Liver (tissue), 9 donors: ENCODE measurements around the gene ARVCF. TPM values are rescaled to one million over a fixed set of nuclear protein-coding genes. Genes with fewer than 3 reads are reported as not detected.
A peak's percentile ranks its signal among the peaks of the same experiment; 100 is the strongest.
"Not testable (repeated sequence)": the region's sequence is repeated elsewhere in the genome, so short reads cannot be mapped to it uniquely, and the experiment has no call there.

Experiments used
- DNase-seq: peaks from one replicate; pipeline ENCODE4 v3.0.0-alpha.2; 2017; ENCODE audit warnings: low spot score
- H3K27ac ChIP-seq, 2 donors: one replicate each; pipeline ENCODE4 v1.7.0; 2013; ENCODE audit warnings: inconsistent platforms in 2 of 2, low read length in 2 of 2, control low read depth in 1 of 2, low read depth in 1 of 2, mild to moderate bottlenecking in 1 of 2
- H3K27me3 ChIP-seq, 4 donors: one replicate each; pipeline versions ENCODE4 v1.6.1 to v1.7.0; 2013; ENCODE audit warnings: low read length in 3 of 4, inconsistent platforms in 1 of 4, mild to moderate bottlenecking in 1 of 4, moderate library complexity in 1 of 4; ENCODE audit not compliant: control insufficient read depth in 4 of 4, insufficient read depth in 4 of 4
- H3K36me3 ChIP-seq, 4 donors: one replicate each; pipeline versions ENCODE4 v1.6.1 to v1.7.0; 2013; ENCODE audit warnings: low read length in 3 of 4, mild to moderate bottlenecking in 3 of 4, low read depth in 1 of 4, moderate library complexity in 1 of 4; ENCODE audit not compliant: control insufficient read depth in 4 of 4, insufficient read depth in 3 of 4
- H3K4me1 ChIP-seq, 4 donors: one replicate each; pipeline versions ENCODE4 v1.6.1 to v1.7.0; 2013; ENCODE audit warnings: low read length in 3 of 4, mild to moderate bottlenecking in 3 of 4, moderate library complexity in 1 of 4; ENCODE audit not compliant: control insufficient read depth in 4 of 4, insufficient read depth in 4 of 4
- H3K4me3 ChIP-seq, 3 donors: one replicate each; pipeline versions ENCODE4 v1.6.1 to v1.7.0; 2013; ENCODE audit warnings: low read length in 3 of 3, control low read depth in 1 of 3, low read depth in 1 of 3, mild to moderate bottlenecking in 1 of 3
- H3K9ac ChIP-seq, 2 donors: one replicate each; pipeline ENCODE4 v1.7.0; 2013; ENCODE audit warnings: low read length in 2 of 2, mild to moderate bottlenecking in 2 of 2, moderate library complexity in 2 of 2, control low read depth in 1 of 2, low read depth in 1 of 2
- H3K9me3 ChIP-seq, 4 donors: one replicate each; pipeline versions ENCODE4 v1.6.1 to v1.7.0; 2013; ENCODE audit warnings: low read length in 3 of 4; ENCODE audit not compliant: control insufficient read depth in 4 of 4
- ATF3 ChIP-seq: IDR thresholded peaks from 2 replicates; pipeline ENCODE4 v1.6.1; 2016; ENCODE audit warnings: antibody characterized with exemption
- CTCF ChIP-seq: fragments of 150-350 bp; IDR thresholded peaks from 2 replicates; pipeline ENCODE4 v1.5.1; 2017; ENCODE audit warnings: improper control_type of control experiment, low read depth, low read length; ENCODE audit not compliant: missing input control
- EGR1 ChIP-seq, 2 donors: IDR thresholded peaks; 2 replicates each; pipeline ENCODE4 v1.6.1; 2016 to 2018; ENCODE audit warnings: antibody characterized with exemption in 2 of 2, low read depth in 2 of 2
- FOXA1 ChIP-seq: IDR thresholded peaks from 2 replicates; pipeline ENCODE4 v1.6.1; 2016; ENCODE audit warnings: antibody characterized with exemption
- FOXA2 ChIP-seq: IDR thresholded peaks from 2 replicates; pipeline ENCODE4 v1.6.1; 2016; ENCODE audit warnings: antibody characterized with exemption
- GABPA ChIP-seq, 2 donors: IDR thresholded peaks in 1 of 2; conservative IDR thresholded peaks in 1 of 2; 2 replicates each; pipeline ENCODE4 v1.6.1; 2016; ENCODE audit warnings: antibody characterized with exemption in 2 of 2, mild to moderate bottlenecking in 1 of 2, moderate library complexity in 1 of 2
- HNF4A ChIP-seq, 2 donors: conservative IDR thresholded peaks; 2 replicates each; pipeline ENCODE4 v1.6.1; 2016; ENCODE audit warnings: antibody characterized with exemption in 2 of 2, mild to moderate bottlenecking in 2 of 2
- JUND ChIP-seq, 2 donors: IDR thresholded peaks; 2 replicates each; pipeline ENCODE4 v1.6.1; 2016; ENCODE audit warnings: antibody characterized with exemption in 2 of 2
- MAX ChIP-seq: IDR thresholded peaks from 2 replicates; pipeline ENCODE4 v1.6.1; 2016; ENCODE audit warnings: antibody characterized with exemption
- NR2F2 ChIP-seq: IDR thresholded peaks from 2 replicates; pipeline ENCODE4 v1.6.1; 2016; ENCODE audit warnings: antibody characterized with exemption
- REST ChIP-seq: IDR thresholded peaks from 2 replicates; pipeline ENCODE4 v1.6.1; 2016; ENCODE audit warnings: antibody characterized with exemption, mild to moderate bottlenecking
- RXRA ChIP-seq, 2 donors: IDR thresholded peaks; 2 replicates each; pipeline ENCODE4 v1.6.1; 2017 to 2018; ENCODE audit warnings: antibody characterized with exemption in 2 of 2, mild to moderate bottlenecking in 1 of 2
- SP1 ChIP-seq: IDR thresholded peaks from 2 replicates; pipeline ENCODE4 v1.6.1; 2018; ENCODE audit warnings: antibody characterized with exemption, mild to moderate bottlenecking
- TAF1 ChIP-seq: conservative IDR thresholded peaks from 2 replicates; pipeline ENCODE4 v1.6.1; 2016; ENCODE audit warnings: antibody characterized with exemption, mild to moderate bottlenecking
- YY1 ChIP-seq: IDR thresholded peaks from 2 replicates; pipeline ENCODE4 v1.6.1; 2016; ENCODE audit warnings: antibody characterized with exemption, mild to moderate bottlenecking
- WGBS: extraction: QIAGEN DNeasy Blood & Tissue Kit; methylation state at CpG from one replicate; pipeline ENCODE4 v1.1.7; 2013; 5-methylcytosine and 5-hydroxymethylcytosine counted together
- polyA plus RNA-seq, 2 donors: library from polyadenylated mRNA; stranded (reverse) in 1 of 2; unstranded in 1 of 2; fragments of 200-250 nt in 1 of 2; fragments of >200 nt in 1 of 2; fragmentation: Nextera tagmentation in 1 of 2; extraction: Ambion mirVana in 1 of 2; gene quantifications; one replicate each; pipeline versions ENCODE4 v1.2.1 to v1.2.3, GENCODE V29; 2013 to 2015
- total RNA-seq, 2 donors: library from RNA; depleted of rRNA; stranded (reverse); fragments of >200 nt; gene quantifications; one replicate each; pipeline ENCODE4 v1.2.3, GENCODE V29; 2014
- donor health status: healthy.
- donor health status: healthy.
- donor health status: healthy.
- donor health status: healthy.
- donor health status: healthy.

ARVCF gene
- total and polyA plus RNA-seq, 4 donors: 3.8 to 48.8 (median 26.1) TPM

- peaks cover 0 to 3% (median 0%) of the 10 kb centered on the region in 4 donors for H3K36me3 ChIP-seq
- H3K9ac ChIP-seq: no peak overlapping the region
- H3K4me1 ChIP-seq: no peaks in the 10 kb centered on the region
- no peak overlapping the region for H3K4me3 ChIP-seq
- H3K27ac ChIP-seq: no peak overlapping the region
- H3K9me3 ChIP-seq: no peaks in the 10 kb centered on the region
- no peak for TF ChIP-seq FOXA1
- TF ChIP-seq GABPA (IDR thresholded peaks at IDR 0.05 in 1 of 2, conservative IDR thresholded peaks at IDR 0.05 in 1 of 2): no peak
- no peak for TF ChIP-seq JUND (IDR thresholded peaks at IDR 0.05)
- TF ChIP-seq MAX: no peak
- no peak for TF ChIP-seq ATF3
- no peak for TF ChIP-seq RXRA (IDR thresholded peaks at IDR 0.05)
- TF ChIP-seq EGR1 (IDR thresholded peaks at IDR 0.05; ENCODE audit: low read depth in 2 of 2): no peak
- TF ChIP-seq FOXA2: no peak
- no peak for TF ChIP-seq REST
- H3K27me3 ChIP-seq: no peaks in the 10 kb centered on the region
- DNase-seq: no peak
- 95% methylated on average over 21 of the region's 21 CpGs for WGBS
Measured at GRCh38 chr22:19929586-19930550, 86.8 kb downstream of the ARVCF start.

- TF ChIP-seq SP1 (no peak), RXRA (IDR thresholded peaks at IDR 0.05) (peak in 1 of 2 donors; percentile 46)
- Histone ChIP-seq H3K4me1 (no peaks in the 10 kb centered on the region), H3K4me3 (no peak overlapping the region), H3K36me3 (peaks cover 0 to 6% (median under 1%) of the 10 kb centered on the region in 4 donors), H3K27me3 (no peaks in the 10 kb centered on the region), H3K9ac (no peak overlapping the region), H3K27ac (no peak overlapping the region), H3K9me3 (no peaks in the 10 kb centered on the region)
- DNase-seq: no peak
- WGBS: 81% methylated on average over 11 of the region's 11 CpGs
Measured at GRCh38 chr22:19928207-19928606, 88.4 kb downstream of the ARVCF start.

GRCh38 chr22:19927696-19928095, 88.9 kb downstream of the ARVCF start:
- WGBS: 92% methylated on average over 7 of the region's 7 CpGs
- TF ChIP-seq SP1: no peak
- TF ChIP-seq CTCF: no peak
- TF ChIP-seq JUND (IDR thresholded peaks at IDR 0.05): no peak
- no peak for TF ChIP-seq NR2F2
- TF ChIP-seq YY1: no peak
- TF ChIP-seq HNF4A (conservative IDR thresholded peaks at IDR 0.05): no peak
- no peak for TF ChIP-seq FOXA1
- TF ChIP-seq EGR1 (IDR thresholded peaks at IDR 0.05; ENCODE audit: low read depth in 2 of 2): no peak
- TF ChIP-seq ATF3: no peak
- no peak for TF ChIP-seq TAF1
- TF ChIP-seq MAX: no peak
- Histone ChIP-seq H3K9me3 (no peaks in the 10 kb centered on the region), H3K4me3 (no peak overlapping the region), H3K9ac (no peak overlapping the region), H3K4me1 (no peaks in the 10 kb centered on the region), H3K27me3 (no peaks in the 10 kb centered on the region), H3K36me3 (peaks cover 0 to 6% (median under 1%) of the 10 kb centered on the region in 4 donors), H3K27ac (no peak overlapping the region)
- DNase-seq: no peak

- not testable (repeated sequence) for H3K4me1 ChIP-seq, DNase-seq, H3K9me3 ChIP-seq, H3K27me3 ChIP-seq, H3K36me3 ChIP-seq, H3K9ac ChIP-seq, H3K27ac ChIP-seq, H3K4me3 ChIP-seq
- WGBS: 87% methylated on average over 11 of the region's 11 CpGs
Measured at GRCh38 chr22:19926028-19926427, 90.6 kb downstream of the ARVCF start.
